NCI-H2196 treated with DMSO at 0.1 percent for 48 hours (cell line): Measurements from ENCODE around the gene MEA1.

Experiments used
- DNase-seq: peaks from one replicate; lab custom pipeline; 2025; ENCODE audit not compliant: unreplicated experiment; lab: John Stamatoyannopoulos, UW

Gene MEA1

GRCh38 chr6:43040542-43041257 is 27.0 kb upstream of the MEA1 start:
- no peak for DNase-seq

DNA sequence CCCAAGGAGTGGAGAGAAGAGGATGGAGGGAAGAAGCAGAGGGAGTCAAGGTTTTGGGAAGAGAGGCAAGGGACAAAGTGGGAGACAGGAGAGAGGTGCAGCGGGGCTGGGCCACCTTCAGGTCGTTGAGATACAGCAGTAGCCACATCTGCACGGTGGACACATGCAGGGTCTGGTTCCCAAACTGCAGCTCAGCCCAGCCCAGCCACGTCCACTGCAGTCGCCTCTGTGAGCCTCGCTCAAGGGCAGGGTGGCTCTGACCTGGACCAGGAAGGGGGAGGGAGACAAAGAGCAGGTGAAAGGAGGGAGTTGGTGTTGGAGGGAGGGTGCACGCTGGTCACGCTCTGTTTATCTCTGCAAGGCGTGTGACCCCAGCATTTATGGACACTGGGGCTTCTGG is 25.0 kb upstream of the MEA1 start:
- DNase-seq, result no peak

- no peak for DNase-seq
Measured at GRCh38 chr6:43037706-43038105, 24.0 kb upstream of the MEA1 start.

DNA sequence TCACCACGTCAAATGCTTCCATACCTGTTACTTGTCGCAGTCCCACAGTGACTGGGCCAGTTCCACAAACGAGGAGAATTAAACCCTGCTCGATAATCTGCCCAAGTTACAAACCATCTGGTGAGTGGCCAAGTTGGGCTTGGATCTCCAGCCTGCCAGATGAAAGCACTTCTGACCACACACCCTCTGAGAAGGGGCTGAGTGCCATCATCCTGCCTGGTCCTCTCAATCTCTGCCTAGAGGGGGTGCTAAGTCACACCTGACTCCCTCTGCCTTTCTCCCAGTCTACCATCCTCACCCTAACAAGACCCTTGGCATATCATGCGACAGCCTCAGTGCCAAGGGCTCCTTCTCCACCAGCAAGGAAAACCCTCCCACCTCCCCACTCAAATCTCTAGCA is 23.5 kb upstream of the MEA1 start:
- DNase-seq, result no peak

- no peak for DNase-seq
Measured at GRCh38 chr6:43036712-43037111, 23.0 kb upstream of the MEA1 start.

- no peak for DNase-seq
Measured at GRCh38 chr6:43035495-43036194, 21.9 kb upstream of the MEA1 start.

DNA sequence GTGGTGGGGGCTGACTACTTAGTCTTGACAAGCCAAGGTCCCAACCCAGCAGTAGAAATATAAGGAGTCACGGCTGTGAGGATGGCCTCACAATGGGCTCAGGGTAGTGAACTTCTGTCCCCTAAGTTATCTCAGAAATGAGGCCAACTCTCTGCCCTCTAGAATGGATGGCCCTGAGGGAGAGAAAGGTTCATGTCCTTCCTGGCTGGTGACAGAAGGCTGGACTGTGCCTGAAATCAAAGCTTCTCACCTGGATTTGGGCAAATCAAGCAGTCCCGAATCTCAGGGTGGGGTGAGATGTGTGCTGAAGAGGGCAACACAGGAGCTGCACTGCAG is 20.4 kb upstream of the MEA1 start:
- no peak for DNase-seq

DNA sequence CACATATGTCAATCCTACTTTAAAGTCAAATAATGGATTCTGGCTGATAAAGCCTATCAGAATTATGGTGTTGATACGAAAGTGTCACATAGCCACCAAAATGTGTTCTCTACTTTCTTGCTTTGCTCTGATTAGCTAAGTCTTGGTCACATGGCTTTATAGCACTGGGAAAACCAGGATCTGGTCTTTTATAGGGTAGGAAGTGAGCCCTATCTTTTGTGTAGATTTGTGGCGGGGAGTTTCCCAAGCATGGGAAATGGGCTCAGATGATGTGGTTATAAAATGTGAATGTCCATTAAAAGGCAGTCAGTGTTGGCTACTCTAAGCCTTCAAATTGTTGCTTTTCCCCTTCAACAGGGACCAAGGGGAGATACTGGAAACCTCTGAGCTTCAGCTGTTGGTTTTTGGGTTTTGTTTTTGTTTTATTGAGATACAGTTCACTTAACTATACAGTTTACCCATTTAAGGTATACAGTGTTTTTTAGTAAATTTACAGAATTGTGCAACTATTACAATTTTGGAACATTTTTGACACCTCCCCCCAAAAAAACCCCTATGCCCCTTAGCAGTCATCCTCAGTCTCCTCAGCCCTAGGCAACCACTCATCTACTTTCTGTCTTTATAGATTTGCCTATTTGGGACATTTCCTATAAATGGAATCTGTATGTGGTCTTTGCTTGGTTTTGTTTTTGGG is 19.9 kb upstream of the MEA1 start:
- DNase-seq, result no peak

GRCh38 chr6:43032326-43032725 is 18.6 kb upstream of the MEA1 start:
- no peak for DNase-seq

DNA sequence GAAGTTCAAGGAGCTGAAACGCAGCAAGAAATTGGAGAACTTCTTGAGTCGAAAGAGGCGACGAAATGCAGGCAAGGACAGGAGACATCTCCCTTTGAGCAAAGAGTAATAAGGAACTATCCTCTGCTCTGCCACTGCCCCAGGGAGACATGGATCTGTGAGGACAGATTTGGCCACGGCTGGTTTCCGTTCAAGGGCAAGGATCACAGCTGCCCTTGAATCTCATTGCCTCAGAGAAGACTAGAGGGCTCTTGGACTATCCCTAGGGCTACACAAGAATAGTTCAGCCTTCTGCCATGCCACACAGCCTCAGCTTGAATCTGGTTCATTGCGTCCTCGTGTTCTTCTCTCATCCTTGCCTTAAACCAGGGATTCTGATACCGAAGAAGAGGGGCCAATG is 15.4 kb upstream of the MEA1 start:
- no peak for DNase-seq

- DNase-seq, result no peak
Measured at GRCh38 chr6:43026365-43026764, 12.6 kb upstream of the MEA1 start.

- no peak for DNase-seq
Measured at GRCh38 chr6:43024436-43024835, 10.7 kb upstream of the MEA1 start.

- peak; percentile 66 for DNase-seq
Measured at GRCh38 chr6:43021270-43022047, 7.7 kb upstream of the MEA1 start, which contains the start of gene RRP36. RRP36 (plus strand) TSS chr6:43021623; CDS start chr6:43021655, 32 bp downstream.

- DNase-seq, result no peak
Measured at GRCh38 chr6:43020847-43021246, 7.1 kb upstream of the MEA1 start.

DNA sequence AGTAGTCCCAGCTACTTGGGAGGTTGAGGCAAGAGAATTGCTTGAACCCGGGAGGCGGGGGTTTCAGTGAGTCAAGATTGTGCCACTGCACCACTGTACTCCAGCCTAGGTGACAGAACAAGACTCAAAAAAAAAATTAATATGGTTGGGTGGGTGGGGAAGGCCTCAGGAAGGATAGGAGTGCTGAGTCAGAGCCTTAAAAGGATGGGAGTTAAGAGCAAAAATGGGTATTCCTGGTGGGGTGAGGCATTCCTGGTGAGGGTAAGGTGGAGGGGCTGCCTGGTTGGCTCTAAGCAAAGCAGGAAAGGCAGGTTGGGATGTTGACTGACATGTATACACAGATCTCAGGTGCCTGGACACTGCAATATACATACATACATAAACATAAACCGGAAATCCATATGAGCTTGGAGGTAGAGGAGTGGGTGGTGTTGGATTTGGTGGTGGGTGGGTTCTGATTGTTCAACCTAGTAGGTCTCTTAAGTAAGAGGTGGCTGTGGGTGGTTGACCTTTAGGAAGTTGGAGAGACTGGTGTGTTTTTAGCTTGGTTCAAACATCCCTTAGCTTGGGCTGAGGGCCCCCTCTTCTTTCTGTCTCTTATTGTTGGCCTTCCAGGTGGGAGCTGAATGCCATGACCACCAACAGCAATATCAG is 6.4 kb upstream of the MEA1 start:
- DNase-seq, result no peak

- no peak for DNase-seq
Measured at GRCh38 chr6:43019152-43019551, 5.4 kb upstream of the MEA1 start.

DNA sequence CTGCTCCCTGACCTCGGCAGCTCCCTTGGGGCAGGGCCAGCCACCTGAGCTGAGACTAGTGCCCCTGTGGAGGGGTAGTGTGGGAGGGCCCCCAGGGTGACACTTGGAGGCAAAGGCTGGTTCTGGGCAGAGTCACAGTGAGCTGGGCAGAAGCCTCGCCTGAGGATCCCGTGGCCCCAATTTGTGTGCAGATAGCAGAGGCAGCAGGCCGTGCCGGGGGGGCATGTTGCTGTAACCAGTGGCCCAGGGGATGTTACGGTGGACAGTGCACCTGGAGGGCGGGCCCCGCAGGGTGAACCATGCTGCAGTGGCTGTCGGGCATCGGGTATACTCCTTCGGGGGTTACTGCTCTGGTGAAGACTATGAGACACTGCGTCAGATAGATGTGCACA is 3.2 kb upstream of the MEA1 start:
- DNase-seq, result no peak

DNA sequence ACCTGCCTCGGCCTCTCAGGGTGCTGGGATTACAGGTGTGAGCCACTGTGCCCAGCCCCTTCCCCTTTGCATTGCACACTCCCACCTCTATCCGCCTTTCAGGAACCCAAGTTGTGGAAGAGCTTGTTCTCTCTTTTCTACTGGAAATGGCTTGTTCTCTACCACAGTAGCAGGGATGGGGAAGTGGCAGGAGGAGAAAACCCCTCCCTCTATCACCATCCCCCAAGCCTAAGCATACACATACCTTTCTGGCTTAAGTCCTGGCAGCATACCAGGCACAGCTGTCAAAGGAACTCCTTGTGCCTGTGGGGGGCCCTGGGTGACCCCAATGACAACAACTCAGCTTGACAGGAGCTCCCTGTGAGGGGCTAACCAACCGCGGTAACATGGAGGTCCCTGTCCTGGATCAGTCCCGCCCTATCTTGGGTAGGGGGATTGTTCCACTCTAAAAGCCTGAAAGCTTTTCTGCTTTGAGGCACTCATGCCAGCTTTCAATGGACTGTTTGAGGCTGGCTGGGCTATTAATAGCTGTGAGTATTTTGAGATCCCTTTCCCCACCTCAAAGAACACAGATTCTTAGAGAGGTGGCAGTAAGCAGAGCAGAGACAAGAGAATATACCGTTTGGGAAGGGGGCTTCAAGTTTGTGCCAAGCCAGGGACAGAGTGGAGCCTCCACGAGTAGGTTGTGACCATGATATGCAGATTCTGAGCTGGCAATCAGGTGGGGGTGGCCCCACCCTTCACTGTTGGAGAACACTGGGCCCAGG is 2.6 kb upstream of the MEA1 start:
- no peak for DNase-seq

GRCh38 chr6:43014434-43014909 is 726 bp upstream of the MEA1 start:
- no peak for DNase-seq
